HG03095 (cell line): ENCODE data around the gene FZD2.
"Not testable (repeated sequence)": the region's sequence is repeated elsewhere in the genome, so short reads cannot be mapped to it uniquely, and the experiment has no call there.

ENCODE experiments used
- ATAC-seq: cut with Tn5 transposase; IDR thresholded peaks from one replicate; pipeline ENCODE4 v1.9.1; 2021; ENCODE audit warnings: moderate library complexity; ENCODE audit not compliant: unreplicated experiment

Gene FZD2

GRCh38 chr17:44546671-44547606, 10.3 kb upstream of the FZD2 start:
- ATAC-seq = no peak

- ATAC-seq = no peak
Observed at GRCh38 chr17:44547625-44548267, 9.5 kb upstream of the FZD2 start.

GRCh38 chr17:44548376-44549230, 8.7 kb upstream of the FZD2 start:
- no peak for ATAC-seq

- no peak for ATAC-seq
Observed at GRCh38 chr17:44549686-44550085, 7.6 kb upstream of the FZD2 start.

GRCh38 chr17:44552361-44552760, 4.9 kb upstream of the FZD2 start:
- no peak for ATAC-seq

GRCh38 chr17:44555099-44555498, 2.2 kb upstream of the FZD2 start:
- no peak for ATAC-seq

GRCh38 chr17:44556166-44556831, 985 bp upstream of the FZD2 start:
- no peak for ATAC-seq

- ATAC-seq = no peak
Observed at GRCh38 chr17:44557651-44558285, 484 bp downstream of the FZD2 start.

- no peak for ATAC-seq
Observed at GRCh38 chr17:44558334-44558709, 1.0 kb downstream of the FZD2 start.

GRCh38 chr17:44558710-44559633, 1.7 kb downstream of the FZD2 start:
- no peak for ATAC-seq

GRCh38 chr17:44559634-44560554, 2.6 kb downstream of the FZD2 start:
- no peak for ATAC-seq

- ATAC-seq = no peak
Observed at GRCh38 chr17:44561237-44561623, 3.9 kb downstream of the FZD2 start.

GRCh38 chr17:44564429-44564828, 7.1 kb downstream of the FZD2 start:
- no peak for ATAC-seq

- no peak for ATAC-seq
Observed at GRCh38 chr17:44565866-44566443, 8.7 kb downstream of the FZD2 start.

- ATAC-seq = not testable (repeated sequence)
Observed at GRCh38 chr17:44568311-44568944, 11.1 kb downstream of the FZD2 start.

- no peak for ATAC-seq
Observed at GRCh38 chr17:44568945-44569858, 11.9 kb downstream of the FZD2 start.
